K562 (cell line): ENCODE results near the gene HMBS. TPM values are rescaled to one million over a fixed set of nuclear protein-coding genes. Genes with fewer than 3 reads are reported as not detected.
A peak's percentile ranks its signal among the peaks of the same experiment; 100 is the strongest.

ENCODE experiments used
- BRF1 ChIP-seq: IDR thresholded peaks from 3 replicates; pipeline ENCODE4 v1.6.1; 2011; ENCODE audit warnings: borderline replicate concordance, mild to moderate bottlenecking; ENCODE audit not compliant: insufficient read length; ENCODE audit errors: extremely low read depth
- CBFB ChIP-seq: sonication (generic); formaldehyde crosslinking; IDR thresholded peaks from 2 replicates; pipeline ENCODE4 v1.4.0; 2020; ENCODE audit warnings: mild to moderate bottlenecking, missing genetic modification reagents
- CREB3 ChIP-seq: fragments of 450-650 bp; conservative IDR thresholded peaks from 2 replicates; pipeline ENCODE4 v1.6.1; 2016; ENCODE audit warnings: missing genetic modification characterization, low read depth, mild to moderate bottlenecking, missing compliant biosample characterization, moderate library complexity
- DPF2 ChIP-seq: fragments of 450-650 bp; IDR thresholded peaks from 2 replicates; pipeline ENCODE4 v1.6.1; 2016
- ESRRB ChIP-seq: fragments of 250-450 bp; sonication (Bioruptor Pico); IDR thresholded peaks from 2 replicates; pipeline ENCODE4 v1.5.0; 2020; ENCODE audit warnings: mild to moderate bottlenecking, moderate library complexity, borderline replicate concordance
- ETS2 ChIP-seq: IDR thresholded peaks from 2 replicates; pipeline ENCODE4 v1.6.1; 2016; ENCODE audit warnings: borderline replicate concordance, missing genetic modification characterization, mild to moderate bottlenecking, moderate library complexity, missing compliant biosample characterization; ENCODE audit not compliant: poor library complexity, severe bottlenecking
- GTF2E2 ChIP-seq: fragments of 200-800 bp; sonication (Bioruptor generic); IDR thresholded peaks from 2 replicates; pipeline ENCODE4 v1.6.1; 2016; ENCODE audit warnings: missing genetic modification characterization, missing compliant biosample characterization
- JUND ChIP-seq, 2 experiments: IDR thresholded peaks; 2 replicates in 1 of 2; 3 replicates in 1 of 2; pipeline ENCODE4 v1.6.1; 2011; ENCODE audit warnings: borderline replicate concordance in 2 of 2, low read depth in 2 of 2, low read length in 2 of 2, improper control_type of control experiment in 1 of 2, missing biosample characterization in 1 of 2, missing genetic modification characterization in 1 of 2, missing genetic modification reagents in 1 of 2
- KLF13 ChIP-seq: fragments of 450-650 bp; IDR thresholded peaks from 2 replicates; pipeline ENCODE4 v1.6.1; 2016; ENCODE audit warnings: missing genetic modification characterization, low read depth, mild to moderate bottlenecking, missing compliant biosample characterization, moderate library complexity, borderline replicate concordance
- MECOM ChIP-seq: fragments of 250-450 bp; sonication (Bioruptor Pico); IDR thresholded peaks from 2 replicates; pipeline ENCODE4 v1.8.0; 2022; ENCODE audit warnings: inconsistent platforms
- NBN ChIP-seq: fragments of 450-650 bp; IDR thresholded peaks from 2 replicates; pipeline ENCODE4 v1.6.1; 2016; ENCODE audit warnings: low read depth, mild to moderate bottlenecking
- NEUROD1 ChIP-seq: fragments of 150-350 bp; IDR thresholded peaks from 2 replicates; pipeline ENCODE4 v1.6.1; 2014; ENCODE audit warnings: borderline replicate concordance, low read length, low read depth; ENCODE audit not compliant: partially characterized antibody
- NR4A1 ChIP-seq, 2 experiments: fragments of 250-450 bp in 1 of 2; fragments of 450-650 bp in 1 of 2; sonication (Bioruptor Pico) in 1 of 2; IDR thresholded peaks; 2 replicates each; pipeline versions ENCODE4 v1.4.0 to v1.6.1; 2016 to 2020; ENCODE audit warnings: mild to moderate bottlenecking in 2 of 2, missing compliant biosample characterization in 1 of 2, missing genetic modification characterization in 1 of 2, moderate library complexity in 1 of 2
- SMARCA5 ChIP-seq: fragments of 450-650 bp; IDR thresholded peaks from 2 replicates; pipeline ENCODE4 v1.6.1; 2016
- ZEB2 ChIP-seq: fragments of 450-650 bp; IDR thresholded peaks from 2 replicates; pipeline ENCODE4 v1.6.1; 2016
- ZNF24 ChIP-seq: fragments of 450-650 bp; IDR thresholded peaks from 2 replicates; pipeline ENCODE4 v1.6.1; 2016
- ZNF668 ChIP-seq: fragments of 250-450 bp; sonication (Bioruptor Pico); IDR thresholded peaks from 2 replicates; pipeline ENCODE4 v1.8.0; 2022; ENCODE audit warnings: mild to moderate bottlenecking, inconsistent platforms
- ZNF785 ChIP-seq: fragments of 250-450 bp; sonication (Bioruptor Pico); IDR thresholded peaks from 2 replicates; pipeline ENCODE4 v1.4.0; 2020; ENCODE audit warnings: mild to moderate bottlenecking
- ZNF79 ChIP-seq: fragments of 250-450 bp; sonication (Bioruptor Pico); IDR thresholded peaks from 2 replicates; pipeline ENCODE4 v1.4.0; 2020; ENCODE audit warnings: low read depth, mild to moderate bottlenecking, moderate library complexity
- polyA plus RNA-seq, 8 experiments: library from polyadenylated mRNA; depleted of rRNA in 4 of 8; stranded (reverse) in 5 of 8; unstranded in 3 of 8; fragments of >200 nt; fragmentation: Nextera tagmentation in 2 of 8; fragmentation: Illumina TruSeq in 1 of 8; extraction: Ambion mirVana in 2 of 8; extraction: Trizol in 1 of 8; gene quantifications; 2 replicates each; pipeline versions ENCODE4 v1.2.1 to v1.2.3, GENCODE V29; 2011 to 2014; ENCODE audit warnings: inconsistent platforms in 1 of 8, missing spikeins in 1 of 8
- total RNA-seq, 7 experiments: library from RNA; depleted of rRNA in 6 of 7; stranded (reverse); fragments of >200 nt in 6 of 7; fragmentation: Illumina TruSeq in 2 of 7; extraction: Trizol in 2 of 7; gene quantifications; 2 replicates each; pipeline versions ENCODE4 v1.2.1 to v1.2.3, GENCODE V29; 2011 to 2021; ENCODE audit warnings: low replicate concordance in 1 of 7
- TF ChIP-seq, protein P1 (sequence below), 2 experiments: fragments of 450-650 bp in 1 of 2; sonication (generic) in 1 of 2; formaldehyde crosslinking; conservative IDR thresholded peaks; 2 replicates each; pipeline versions ENCODE4 v1.4.0 to v1.8.1; 2020 to 2022; ENCODE audit warnings: mild to moderate bottlenecking in 1 of 2, missing genetic modification reagents in 1 of 2
- TF ChIP-seq, protein P2 (sequence below), 2 experiments: fragments of 200-800 bp in 1 of 2; sonication (Bioruptor generic) in 1 of 2; sonication (generic) in 1 of 2; formaldehyde crosslinking in 1 of 2; IDR thresholded peaks in 1 of 2; conservative IDR thresholded peaks in 1 of 2; 2 replicates each; pipeline versions ENCODE4 v1.5.0 to v1.6.1; 2016 to 2020; ENCODE audit warnings: missing compliant biosample characterization in 1 of 2, missing genetic modification characterization in 1 of 2, missing genetic modification reagents in 1 of 2
- TF ChIP-seq, protein P3 (sequence below): fragments of 250-450 bp; sonication (Bioruptor Pico); IDR thresholded peaks from 2 replicates; pipeline ENCODE4 v1.8.0; 2022; ENCODE audit warnings: moderate library complexity, mild to moderate bottlenecking, inconsistent platforms

Gene HMBS
- total and polyA plus RNA-seq, 9 of the 15 experiments (the other 6 are each of a cell fraction or from before 2014, with no cell fraction given), result 56.9 to 385 (median 286) TPM

- TF ChIP-seq CREB3 (tag), result peak; percentile 93; the same call in 1 of the 2 replicates
- no peak for TF ChIP-seq ETS2 (tag)
- peak; percentile 10; the same call in 1 of the 2 replicates for TF ChIP-seq DPF2
- TF ChIP-seq NBN, result no peak; the same call in 1 of the 2 replicates
- TF ChIP-seq CBFB (CRISPR knock-in tag), result no peak
- no peak for TF ChIP-seq BRF1
- TF ChIP-seq NEUROD1, result peak; percentile 22
- 0 out of 2 replicates have a peak, but pooled peaks have one; percentile 14 for TF ChIP-seq ZNF79 (CRISPR knock-in tag)
- no peak for TF ChIP-seq SMARCA5
- TF ChIP-seq ESRRB (CRISPR knock-in tag), result no peak
- TF ChIP-seq, protein P1, sequence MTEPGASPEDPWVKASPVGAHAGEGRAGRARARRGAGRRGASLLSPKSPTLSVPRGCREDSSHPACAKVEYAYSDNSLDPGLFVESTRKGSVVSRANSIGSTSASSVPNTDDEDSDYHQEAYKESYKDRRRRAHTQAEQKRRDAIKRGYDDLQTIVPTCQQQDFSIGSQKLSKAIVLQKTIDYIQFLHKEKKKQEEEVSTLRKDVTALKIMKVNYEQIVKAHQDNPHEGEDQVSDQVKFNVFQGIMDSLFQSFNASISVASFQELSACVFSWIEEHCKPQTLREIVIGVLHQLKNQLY (CRISPR knock-in tag; conservative IDR thresholded peaks at IDR 0.05), result no peak
- TF ChIP-seq, protein P2, sequence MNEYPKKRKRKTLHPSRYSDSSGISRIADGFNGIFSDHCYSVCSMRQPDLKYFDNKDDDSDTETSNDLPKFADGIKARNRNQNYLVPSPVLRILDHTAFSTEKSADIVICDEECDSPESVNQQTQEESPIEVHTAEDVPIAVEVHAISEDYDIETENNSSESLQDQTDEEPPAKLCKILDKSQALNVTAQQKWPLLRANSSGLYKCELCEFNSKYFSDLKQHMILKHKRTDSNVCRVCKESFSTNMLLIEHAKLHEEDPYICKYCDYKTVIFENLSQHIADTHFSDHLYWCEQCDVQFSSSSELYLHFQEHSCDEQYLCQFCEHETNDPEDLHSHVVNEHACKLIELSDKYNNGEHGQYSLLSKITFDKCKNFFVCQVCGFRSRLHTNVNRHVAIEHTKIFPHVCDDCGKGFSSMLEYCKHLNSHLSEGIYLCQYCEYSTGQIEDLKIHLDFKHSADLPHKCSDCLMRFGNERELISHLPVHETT (CRISPR knock-in tag; conservative IDR thresholded peaks at IDR 0.05 in 1 of 2, IDR thresholded peaks at IDR 0.05 in 1 of 2), result peak in 1 of 2 experiments; percentile 80; a peak in 1 of 4 replicates
- TF ChIP-seq KLF13 (tag), result peak; percentile 81; the same call in 1 of the 2 replicates
- peak; percentile 60; the same call in 1 of the 2 replicates for TF ChIP-seq GTF2E2 (tag)
- peak; percentile 46 for TF ChIP-seq JUND (IDR thresholded peaks at IDR 0.05; ENCODE audit: borderline replicate concordance, low read depth, low read length)
- TF ChIP-seq JUND (tag; IDR thresholded peaks at IDR 0.05; ENCODE audit: borderline replicate concordance, low read depth, low read length), result peak; percentile 40; the same call in 2 of the 3 replicates
- TF ChIP-seq, protein P3, sequence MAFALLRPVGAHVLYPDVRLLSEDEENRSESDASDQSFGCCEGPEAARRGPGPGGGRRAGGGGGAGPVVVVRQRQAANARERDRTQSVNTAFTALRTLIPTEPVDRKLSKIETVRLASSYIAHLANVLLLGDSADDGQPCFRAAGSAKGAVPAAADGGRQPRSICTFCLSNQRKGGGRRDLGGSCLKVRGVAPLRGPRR (CRISPR knock-in tag), result no peak
- no peak for TF ChIP-seq ZNF785
- TF ChIP-seq ZNF668, result no peak
- no peak for TF ChIP-seq ZNF24
- no peak for TF ChIP-seq NR4A1 (CRISPR knock-in tag; IDR thresholded peaks at IDR 0.05)
- peak; percentile 71; the same call in 1 of the 2 replicates for TF ChIP-seq NR4A1 (tag; IDR thresholded peaks at IDR 0.05)
- TF ChIP-seq MECOM, result no peak
- peak; percentile 88 for TF ChIP-seq ZEB2
Measured at GRCh38 chr11:119101759-119102423, 17.2 kb downstream of the HMBS start, which contains the start of gene DPAGT1 (continued).
